Measurements from ENCODE around the gene MZF1.

DNA sequence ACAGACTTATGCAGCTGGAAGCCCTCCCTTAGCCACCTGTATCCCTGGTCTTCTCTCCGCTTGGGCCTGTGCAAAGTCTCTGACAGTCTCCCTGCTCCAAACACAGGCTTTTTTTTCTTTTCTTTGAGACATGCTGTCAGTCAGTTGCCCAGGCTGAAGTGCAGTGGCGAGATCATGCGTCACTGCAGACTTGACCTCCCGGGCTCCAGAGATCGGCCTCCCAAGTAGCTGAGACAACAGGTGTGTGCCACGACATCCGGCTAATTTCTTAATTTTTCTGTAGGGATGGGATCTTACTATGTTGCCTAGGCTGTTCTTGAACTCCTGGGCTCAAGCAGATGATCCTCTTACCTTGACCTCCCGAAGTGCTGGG lies 1.6 kb downstream of the MZF1 start:
- TF ChIP-seq, protein P1, sequence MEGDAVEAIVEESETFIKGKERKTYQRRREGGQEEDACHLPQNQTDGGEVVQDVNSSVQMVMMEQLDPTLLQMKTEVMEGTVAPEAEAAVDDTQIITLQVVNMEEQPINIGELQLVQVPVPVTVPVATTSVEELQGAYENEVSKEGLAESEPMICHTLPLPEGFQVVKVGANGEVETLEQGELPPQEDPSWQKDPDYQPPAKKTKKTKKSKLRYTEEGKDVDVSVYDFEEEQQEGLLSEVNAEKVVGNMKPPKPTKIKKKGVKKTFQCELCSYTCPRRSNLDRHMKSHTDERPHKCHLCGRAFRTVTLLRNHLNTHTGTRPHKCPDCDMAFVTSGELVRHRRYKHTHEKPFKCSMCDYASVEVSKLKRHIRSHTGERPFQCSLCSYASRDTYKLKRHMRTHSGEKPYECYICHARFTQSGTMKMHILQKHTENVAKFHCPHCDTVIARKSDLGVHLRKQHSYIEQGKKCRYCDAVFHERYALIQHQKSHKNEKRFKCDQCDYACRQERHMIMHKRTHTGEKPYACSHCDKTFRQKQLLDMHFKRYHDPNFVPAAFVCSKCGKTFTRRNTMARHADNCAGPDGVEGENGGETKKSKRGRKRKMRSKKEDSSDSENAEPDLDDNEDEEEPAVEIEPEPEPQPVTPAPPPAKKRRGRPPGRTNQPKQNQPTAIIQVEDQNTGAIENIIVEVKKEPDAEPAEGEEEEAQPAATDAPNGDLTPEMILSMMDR (IDR thresholded peaks at IDR 0.05) = no peak
- TF ChIP-seq POLR2A (IDR thresholded peaks at IDR 0.05) (no peak), POLR2AphosphoS5 (IDR thresholded peaks at IDR 0.05) (no peak)

All from prostate gland (tissue), 2 donors.